ENCODE measurements around the gene GCC2.
"Not testable (repeated sequence)": the region's sequence is repeated elsewhere in the genome, so short reads cannot be mapped to it uniquely, and the experiment has no call there.

The GCC2 gene

GRCh38 chr2:108524688-108525087 is 75.7 kb downstream of the GCC2 start:
- not testable (repeated sequence) for DNase-seq

- not testable (repeated sequence) for DNase-seq
Observed at GRCh38 chr2:108525258-108525657, 76.3 kb downstream of the GCC2 start.

GRCh38 chr2:108531674-108532055 is 82.7 kb downstream of the GCC2 start:
- DNase-seq = no peak

GRCh38 chr2:108533832-108534583 is 85.0 kb downstream of the GCC2 start, which contains the start of gene LIMS1:
Gene LIMS1, plus strand, starts transcription at chr2:108534470. Its CDS starts 93 bp downstream, at chr2:108534563.
- DNase-seq = peak; percentile 23

GRCh38 chr2:108534584-108535356 is 85.8 kb downstream of the GCC2 start:
- no peak for DNase-seq

GRCh38 chr2:108535357-108535631 is 86.3 kb downstream of the GCC2 start:
- DNase-seq = no peak

GRCh38 chr2:108536133-108536780 is 87.3 kb downstream of the GCC2 start:
- DNase-seq = no peak

- DNase-seq = no peak
Observed at GRCh38 chr2:108536911-108537310, 87.9 kb downstream of the GCC2 start.

- no peak for DNase-seq
Observed at GRCh38 chr2:108538000-108538625, 89.1 kb downstream of the GCC2 start.

- DNase-seq = no peak
Observed at GRCh38 chr2:108541451-108541850, 92.4 kb downstream of the GCC2 start.

- no peak for DNase-seq
Observed at GRCh38 chr2:108542071-108542470, 93.1 kb downstream of the GCC2 start.

GRCh38 chr2:108547606-108548005 is 98.6 kb downstream of the GCC2 start:
- no peak for DNase-seq

GRCh38 chr2:108548208-108549003 is 99.4 kb downstream of the GCC2 start:
- no peak for DNase-seq

GRCh38 chr2:108552566-108552965 is 103.6 kb downstream of the GCC2 start:
- no peak for DNase-seq

GRCh38 chr2:108553209-108553919 is 104.4 kb downstream of the GCC2 start:
- DNase-seq = no peak

- no peak for DNase-seq
Observed at GRCh38 chr2:108554528-108554927, 105.5 kb downstream of the GCC2 start.

GRCh38 chr2:108555572-108555971 is 106.6 kb downstream of the GCC2 start:
- DNase-seq = no peak

GRCh38 chr2:108556581-108556980 is 107.6 kb downstream of the GCC2 start:
- DNase-seq = not testable (repeated sequence)

All from NCI-H1417 treated with DMSO at 0.1 percent for 48 hours (cell line).